ENCODE results near the gene RIMS3. TPM values are rescaled to one million over a fixed set of nuclear protein-coding genes. Genes with fewer than 3 reads are reported as not detected.

RIMS3 gene
- total RNA-seq, 1 experiment from 2014 or later: 19.8 TPM

- CTCF ChIA-PET: interaction anchor here (1.6 kb wide), 1 partner anchor 13 kb away, joined by 5 read pairs; no protein-coding TSS in a partner anchor
- no peak overlapping the region for H3K27ac Mint-ChIP-seq
Observed at GRCh38 chr1:40638097-40639036, 27.1 kb downstream of the RIMS3 start.

More at GRCh38 chr1:40638097-40639036, 27.1 kb downstream of the RIMS3 start:
- ATAC-seq (peak; percentile 60), DNase-seq (ENCODE audit: low spot score) (no peak)
- TF ChIP-seq ZBTB43 (CRISPR knock-in tag; IDR thresholded peaks at IDR 0.05) (no peak), ZNF671 (CRISPR knock-in tag; IDR thresholded peaks at IDR 0.05) (no peak), HMGXB4 (CRISPR knock-in tag; IDR thresholded peaks at IDR 0.05) (no peak), TP53 (CRISPR knock-in tag; IDR thresholded peaks at IDR 0.05) (no peak), ETV6 (CRISPR knock-in tag; IDR thresholded peaks at IDR 0.05) (no peak), TEAD1 (CRISPR knock-in tag; IDR thresholded peaks at IDR 0.05) (no peak), OVOL2 (CRISPR knock-in tag; IDR thresholded peaks at IDR 0.05; ENCODE audit: borderline replicate concordance) (no peak), NFE2L1 (CRISPR knock-in tag; IDR thresholded peaks at IDR 0.05) (no peak), FOXK1 (CRISPR knock-in tag; IDR thresholded peaks at IDR 0.05) (no peak)
- TF ChIP-seq, protein P1, sequence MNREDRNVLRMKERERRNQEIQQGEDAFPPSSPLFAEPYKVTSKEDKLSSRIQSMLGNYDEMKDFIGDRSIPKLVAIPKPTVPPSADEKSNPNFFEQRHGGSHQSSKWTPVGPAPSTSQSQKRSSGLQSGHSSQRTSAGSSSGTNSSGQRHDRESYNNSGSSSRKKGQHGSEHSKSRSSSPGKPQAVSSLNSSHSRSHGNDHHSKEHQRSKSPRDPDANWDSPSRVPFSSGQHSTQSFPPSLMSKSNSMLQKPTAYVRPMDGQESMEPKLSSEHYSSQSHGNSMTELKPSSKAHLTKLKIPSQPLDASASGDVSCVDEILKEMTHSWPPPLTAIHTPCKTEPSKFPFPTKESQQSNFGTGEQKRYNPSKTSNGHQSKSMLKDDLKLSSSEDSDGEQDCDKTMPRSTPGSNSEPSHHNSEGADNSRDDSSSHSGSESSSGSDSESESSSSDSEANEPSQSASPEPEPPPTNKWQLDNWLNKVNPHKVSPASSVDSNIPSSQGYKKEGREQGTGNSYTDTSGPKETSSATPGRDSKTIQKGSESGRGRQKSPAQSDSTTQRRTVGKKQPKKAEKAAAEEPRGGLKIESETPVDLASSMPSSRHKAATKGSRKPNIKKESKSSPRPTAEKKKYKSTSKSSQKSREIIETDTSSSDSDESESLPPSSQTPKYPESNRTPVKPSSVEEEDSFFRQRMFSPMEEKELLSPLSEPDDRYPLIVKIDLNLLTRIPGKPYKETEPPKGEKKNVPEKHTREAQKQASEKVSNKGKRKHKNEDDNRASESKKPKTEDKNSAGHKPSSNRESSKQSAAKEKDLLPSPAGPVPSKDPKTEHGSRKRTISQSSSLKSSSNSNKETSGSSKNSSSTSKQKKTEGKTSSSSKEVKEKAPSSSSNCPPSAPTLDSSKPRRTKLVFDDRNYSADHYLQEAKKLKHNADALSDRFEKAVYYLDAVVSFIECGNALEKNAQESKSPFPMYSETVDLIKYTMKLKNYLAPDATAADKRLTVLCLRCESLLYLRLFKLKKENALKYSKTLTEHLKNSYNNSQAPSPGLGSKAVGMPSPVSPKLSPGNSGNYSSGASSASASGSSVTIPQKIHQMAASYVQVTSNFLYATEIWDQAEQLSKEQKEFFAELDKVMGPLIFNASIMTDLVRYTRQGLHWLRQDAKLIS (CRISPR knock-in tag; IDR thresholded peaks at IDR 0.05; ENCODE audit: borderline replicate concordance): no peak
- TF ChIP-seq, protein P2, sequence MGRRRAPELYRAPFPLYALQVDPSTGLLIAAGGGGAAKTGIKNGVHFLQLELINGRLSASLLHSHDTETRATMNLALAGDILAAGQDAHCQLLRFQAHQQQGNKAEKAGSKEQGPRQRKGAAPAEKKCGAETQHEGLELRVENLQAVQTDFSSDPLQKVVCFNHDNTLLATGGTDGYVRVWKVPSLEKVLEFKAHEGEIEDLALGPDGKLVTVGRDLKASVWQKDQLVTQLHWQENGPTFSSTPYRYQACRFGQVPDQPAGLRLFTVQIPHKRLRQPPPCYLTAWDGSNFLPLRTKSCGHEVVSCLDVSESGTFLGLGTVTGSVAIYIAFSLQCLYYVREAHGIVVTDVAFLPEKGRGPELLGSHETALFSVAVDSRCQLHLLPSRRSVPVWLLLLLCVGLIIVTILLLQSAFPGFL (CRISPR knock-in tag; IDR thresholded peaks at IDR 0.05; ENCODE audit: borderline replicate concordance): no peak
- TF ChIP-seq, protein P3, sequence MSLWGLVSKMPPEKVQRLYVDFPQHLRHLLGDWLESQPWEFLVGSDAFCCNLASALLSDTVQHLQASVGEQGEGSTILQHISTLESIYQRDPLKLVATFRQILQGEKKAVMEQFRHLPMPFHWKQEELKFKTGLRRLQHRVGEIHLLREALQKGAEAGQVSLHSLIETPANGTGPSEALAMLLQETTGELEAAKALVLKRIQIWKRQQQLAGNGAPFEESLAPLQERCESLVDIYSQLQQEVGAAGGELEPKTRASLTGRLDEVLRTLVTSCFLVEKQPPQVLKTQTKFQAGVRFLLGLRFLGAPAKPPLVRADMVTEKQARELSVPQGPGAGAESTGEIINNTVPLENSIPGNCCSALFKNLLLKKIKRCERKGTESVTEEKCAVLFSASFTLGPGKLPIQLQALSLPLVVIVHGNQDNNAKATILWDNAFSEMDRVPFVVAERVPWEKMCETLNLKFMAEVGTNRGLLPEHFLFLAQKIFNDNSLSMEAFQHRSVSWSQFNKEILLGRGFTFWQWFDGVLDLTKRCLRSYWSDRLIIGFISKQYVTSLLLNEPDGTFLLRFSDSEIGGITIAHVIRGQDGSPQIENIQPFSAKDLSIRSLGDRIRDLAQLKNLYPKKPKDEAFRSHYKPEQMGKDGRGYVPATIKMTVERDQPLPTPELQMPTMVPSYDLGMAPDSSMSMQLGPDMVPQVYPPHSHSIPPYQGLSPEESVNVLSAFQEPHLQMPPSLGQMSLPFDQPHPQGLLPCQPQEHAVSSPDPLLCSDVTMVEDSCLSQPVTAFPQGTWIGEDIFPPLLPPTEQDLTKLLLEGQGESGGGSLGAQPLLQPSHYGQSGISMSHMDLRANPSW (CRISPR knock-in tag; conservative IDR thresholded peaks at IDR 0.05; ENCODE audit: low read depth): no peak
- Mint-ChIP-seq H3K36me3 (no peaks in the 10 kb centered on the region), H3K27me3 (ENCODE audit: low read depth) (no peaks in the 10 kb centered on the region), H3K4me3 (no peak overlapping the region), H3K4me1 (no peaks in the 10 kb centered on the region), H3K9me3 (no peaks in the 10 kb centered on the region)
- POLR2A ChIA-PET: interaction anchor here (1.0 kb wide), 1 partner anchor 27 kb away, joined by 3 read pairs; the partner anchor contains the start of gene RIMS3

Measured in WTC11 (cell line).